IPS-NIHi7 (cell line): ENCODE measurements around the gene ATG5.

Experiments used
- DNase-seq: peaks from one replicate; pipeline ENCODE4 v3.0.0; 2012; ENCODE audit warnings: mixed read lengths; ENCODE audit errors: extremely low spot score

The ATG5 gene

DNA sequence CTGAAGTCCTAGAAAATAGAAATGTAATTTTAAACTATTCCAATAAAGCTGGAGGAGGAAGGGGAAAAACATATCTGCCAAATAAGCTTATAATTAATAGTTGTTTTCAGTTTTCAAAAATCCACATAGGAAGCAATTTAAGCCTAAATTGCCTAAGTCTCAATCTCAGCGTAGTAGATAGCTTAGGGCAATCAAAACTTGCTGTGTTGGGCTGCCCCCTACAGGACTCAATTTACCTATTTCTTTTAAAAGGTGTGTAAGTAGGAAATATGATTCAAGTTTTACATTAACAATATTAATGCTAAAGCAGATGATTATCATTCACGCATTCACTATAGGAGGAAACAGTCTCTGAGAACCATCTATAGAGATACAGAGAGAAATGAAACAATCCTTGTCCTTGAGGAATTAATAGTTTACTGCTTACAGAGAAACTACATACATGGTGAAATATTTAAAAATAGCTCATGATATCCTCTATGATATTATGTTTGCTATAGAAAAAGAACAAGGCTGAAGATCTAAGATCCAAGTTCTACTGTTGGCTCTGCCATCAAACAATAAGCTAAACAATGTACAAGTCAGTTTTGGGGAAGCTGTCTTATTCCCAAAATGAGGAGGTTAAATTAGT, 102.1 kb downstream of the ATG5 start:
- DNase-seq, result peak; percentile 31

DNA sequence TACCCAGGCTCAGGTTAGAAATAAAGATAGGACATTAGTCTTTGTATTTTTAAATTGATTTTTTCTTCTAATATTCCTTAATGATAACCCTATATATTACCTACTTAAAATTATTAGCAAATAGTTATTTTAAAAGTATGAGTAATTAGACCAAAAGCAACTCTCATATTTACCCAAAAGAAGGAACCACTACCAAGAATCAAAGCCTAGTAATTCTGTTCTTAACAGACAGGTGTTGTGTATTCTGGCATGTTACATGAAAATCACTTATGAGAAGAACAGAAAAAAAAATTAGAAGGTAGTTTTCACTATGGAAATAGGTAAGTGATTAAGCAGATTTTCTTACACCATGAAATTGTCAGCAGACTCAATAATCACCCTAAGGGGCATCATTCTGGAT, 105.1 kb downstream of the ATG5 start:
- DNase-seq, result no peak

DNA sequence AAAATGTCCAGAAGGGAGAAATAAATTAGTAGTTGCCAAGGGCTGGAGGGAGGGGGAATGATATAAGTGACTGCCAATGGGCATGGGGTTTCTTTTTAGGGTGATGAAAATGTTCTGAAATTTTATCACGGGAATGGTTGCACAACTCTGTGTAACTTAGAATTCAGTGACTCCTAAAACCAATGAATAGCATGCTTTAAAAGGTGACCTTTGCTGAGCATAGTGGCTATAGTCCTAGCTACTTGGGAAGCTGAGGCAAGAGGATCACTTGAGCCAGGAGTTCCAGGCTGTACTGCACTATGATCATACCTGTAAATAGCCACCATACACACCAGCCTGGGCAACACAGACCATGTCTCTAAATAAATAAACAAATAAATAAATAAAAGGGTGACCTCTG, 109.0 kb downstream of the ATG5 start:
- no peak for DNase-seq

DNA sequence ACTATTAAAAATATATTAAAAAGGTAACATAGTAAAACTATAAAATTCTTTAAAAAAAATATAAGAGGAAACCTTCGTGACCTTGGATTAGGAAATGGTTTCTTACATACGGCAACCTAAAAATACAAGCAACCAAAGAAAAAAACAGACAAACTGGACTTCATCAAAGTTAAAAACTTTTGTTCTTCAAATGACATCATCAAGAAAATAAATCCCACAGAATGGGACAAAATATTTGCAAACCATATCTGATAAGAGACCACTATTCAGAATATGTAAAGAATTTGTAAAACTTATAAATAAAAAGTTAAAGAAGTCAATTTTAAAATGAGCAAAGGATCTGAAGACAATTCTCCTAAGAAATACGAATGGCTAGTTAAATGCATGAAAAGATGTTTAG, 110.0 kb downstream of the ATG5 start:
- no peak for DNase-seq

DNA sequence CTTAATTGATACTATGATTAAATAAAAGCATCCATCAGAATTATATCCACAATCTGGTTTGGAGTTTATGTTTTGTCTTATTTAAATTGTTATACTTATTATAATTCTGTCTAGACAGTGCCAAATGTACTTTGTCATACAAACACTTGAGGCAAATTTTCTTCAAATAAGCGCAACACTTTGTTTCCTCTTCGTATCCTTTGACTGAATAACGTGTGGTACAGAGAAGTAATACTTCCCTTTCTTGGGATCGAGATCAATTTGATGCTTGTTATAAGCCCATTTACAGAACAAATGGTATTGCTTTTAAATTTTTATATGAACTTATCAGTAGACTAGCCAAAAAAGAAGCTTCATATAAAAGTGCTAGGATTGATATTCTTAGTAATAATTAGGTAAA, 111.0 kb downstream of the ATG5 start:
- DNase-seq, result no peak

DNA sequence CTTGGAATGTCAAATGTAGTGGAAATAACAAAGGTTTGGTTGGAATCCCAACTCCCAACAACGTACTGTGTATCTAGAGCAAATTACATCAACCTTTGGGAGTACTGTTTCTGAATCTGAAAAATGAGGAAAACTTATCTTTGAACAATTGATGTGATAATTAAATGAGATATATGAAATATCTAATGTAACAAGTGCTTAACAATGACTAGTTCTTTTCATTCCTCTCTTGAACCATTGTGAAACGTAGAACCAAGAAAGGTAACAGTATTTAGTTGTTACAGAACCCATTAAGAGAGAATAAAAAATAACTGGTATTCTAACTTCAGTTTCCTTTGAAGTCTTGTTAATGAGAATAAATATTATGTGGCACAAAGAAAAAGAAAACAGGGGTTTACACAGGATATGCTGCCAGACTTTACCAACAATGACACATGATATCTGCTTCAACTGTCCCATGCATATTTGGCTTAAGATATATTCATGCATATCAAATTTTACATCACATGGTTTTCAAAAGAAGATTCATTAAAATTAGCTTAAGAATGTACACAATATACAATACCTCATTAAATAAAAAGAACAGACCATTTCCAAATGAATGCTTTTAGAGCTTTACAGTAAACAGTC, 111.8 kb downstream of the ATG5 start:
- DNase-seq, result no peak

DNA sequence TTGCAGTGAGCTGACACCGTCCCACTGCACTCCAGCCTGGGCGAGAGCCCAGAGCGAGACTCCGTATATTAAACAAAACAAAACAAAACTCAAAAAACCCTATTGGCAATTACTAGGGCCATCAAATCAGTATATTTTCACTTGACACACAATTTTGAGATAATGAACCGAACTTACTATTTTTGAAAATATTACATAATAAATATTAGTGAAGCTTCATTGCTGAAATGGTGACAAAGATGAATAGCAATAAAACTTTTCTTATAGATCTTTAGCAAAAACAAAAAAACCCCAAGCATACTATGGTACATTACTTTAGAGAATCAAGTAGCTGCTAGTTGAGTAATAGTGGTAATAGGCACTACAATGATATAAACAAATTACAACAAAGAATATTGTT, 113.0 kb downstream of the ATG5 start:
- DNase-seq, result no peak

DNA sequence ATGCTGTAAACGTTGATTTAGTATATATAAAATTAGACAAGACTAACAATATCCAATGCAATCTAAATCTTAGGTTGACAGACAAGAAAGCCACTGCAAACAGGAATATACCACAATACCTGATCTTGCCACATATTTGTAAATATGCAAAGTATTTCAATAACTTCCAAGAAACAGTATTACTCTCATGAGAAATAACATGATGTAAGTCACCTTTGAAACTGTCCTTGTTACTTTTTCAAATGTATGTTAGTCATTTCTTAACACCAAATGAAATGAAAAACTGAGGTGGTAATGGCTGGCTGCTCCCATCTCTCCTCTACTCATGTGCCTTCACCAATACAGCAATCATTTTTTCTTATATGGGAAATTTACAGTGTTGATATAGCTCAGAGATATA, 118.7 kb downstream of the ATG5 start:
- no peak for DNase-seq

DNA sequence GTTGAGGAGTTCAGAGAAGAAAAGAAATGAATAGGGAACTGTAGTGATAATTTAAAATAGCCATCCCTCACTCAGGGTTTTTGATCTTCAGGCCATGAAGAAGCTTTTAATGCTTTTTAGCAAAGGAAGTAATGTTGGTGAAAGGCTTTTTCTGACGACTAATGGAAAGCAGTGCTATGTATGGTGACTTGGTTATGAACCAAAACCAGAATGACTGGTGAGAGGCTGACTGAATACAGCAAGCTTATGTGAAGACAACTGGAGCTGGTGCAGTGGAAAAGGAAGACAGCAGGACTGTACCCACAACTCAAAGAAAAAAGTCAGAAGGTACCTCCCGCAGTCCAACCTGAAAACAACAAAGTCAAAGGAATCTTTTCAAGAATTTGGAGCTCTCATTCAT, 120.6 kb downstream of the ATG5 start:
- no peak for DNase-seq

DNA sequence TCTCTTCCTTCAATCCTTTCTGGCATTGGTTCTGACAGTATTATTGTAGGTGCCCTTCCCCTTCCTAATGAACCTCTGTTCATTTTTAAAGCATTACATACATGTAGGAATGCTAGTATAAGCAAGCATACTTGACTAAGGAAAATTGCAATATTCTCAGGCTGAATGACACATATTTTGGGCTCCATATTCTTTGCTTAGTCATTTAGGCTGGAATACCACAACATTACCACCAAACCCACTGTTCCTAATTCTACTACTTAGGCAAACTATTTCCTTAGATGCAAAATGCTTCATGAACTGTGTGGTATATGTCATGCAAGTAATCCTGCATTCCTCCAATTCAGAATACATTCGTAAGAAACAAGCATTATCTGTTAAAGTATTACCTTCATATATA, 125.6 kb downstream of the ATG5 start:
- no peak for DNase-seq

DNA sequence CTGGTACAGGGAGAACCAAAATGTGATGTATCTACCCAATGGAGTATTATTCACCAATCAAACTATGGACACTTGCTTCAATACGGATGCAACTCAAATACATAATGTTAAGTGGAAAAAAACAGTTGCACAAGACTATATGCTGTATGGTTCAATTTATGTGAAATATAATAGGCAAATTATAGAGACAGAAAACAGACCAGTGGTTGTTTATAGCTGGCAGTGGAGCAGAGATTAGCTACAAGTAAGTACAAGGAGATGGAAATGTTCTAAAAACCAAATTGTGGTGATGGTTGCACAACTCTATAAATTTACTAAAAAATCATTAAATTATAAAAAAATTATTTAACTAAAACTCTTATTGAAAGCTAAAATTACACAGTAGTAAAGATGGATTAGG, 126.2 kb downstream of the ATG5 start:
- no peak for DNase-seq

DNA sequence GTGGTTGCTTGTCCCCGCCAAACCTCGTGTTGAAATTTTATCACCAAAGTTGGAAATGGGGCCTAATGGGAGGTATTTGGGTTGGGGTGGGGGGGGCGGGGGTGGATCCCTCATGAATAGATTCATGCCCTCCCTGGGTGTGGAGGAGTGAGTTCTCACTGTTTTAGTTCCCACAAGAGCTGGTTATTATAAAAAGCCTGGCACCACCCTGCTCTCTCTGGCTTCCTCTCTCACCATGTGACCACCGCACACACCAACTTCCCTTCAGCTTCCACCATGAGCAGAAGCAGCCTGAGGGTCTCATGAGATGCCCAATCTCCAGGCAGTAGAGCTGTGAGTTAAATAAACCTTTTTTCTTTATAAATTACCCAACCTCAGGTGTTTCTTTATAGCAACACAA, 128.1 kb downstream of the ATG5 start:
- DNase-seq, result no peak

DNA sequence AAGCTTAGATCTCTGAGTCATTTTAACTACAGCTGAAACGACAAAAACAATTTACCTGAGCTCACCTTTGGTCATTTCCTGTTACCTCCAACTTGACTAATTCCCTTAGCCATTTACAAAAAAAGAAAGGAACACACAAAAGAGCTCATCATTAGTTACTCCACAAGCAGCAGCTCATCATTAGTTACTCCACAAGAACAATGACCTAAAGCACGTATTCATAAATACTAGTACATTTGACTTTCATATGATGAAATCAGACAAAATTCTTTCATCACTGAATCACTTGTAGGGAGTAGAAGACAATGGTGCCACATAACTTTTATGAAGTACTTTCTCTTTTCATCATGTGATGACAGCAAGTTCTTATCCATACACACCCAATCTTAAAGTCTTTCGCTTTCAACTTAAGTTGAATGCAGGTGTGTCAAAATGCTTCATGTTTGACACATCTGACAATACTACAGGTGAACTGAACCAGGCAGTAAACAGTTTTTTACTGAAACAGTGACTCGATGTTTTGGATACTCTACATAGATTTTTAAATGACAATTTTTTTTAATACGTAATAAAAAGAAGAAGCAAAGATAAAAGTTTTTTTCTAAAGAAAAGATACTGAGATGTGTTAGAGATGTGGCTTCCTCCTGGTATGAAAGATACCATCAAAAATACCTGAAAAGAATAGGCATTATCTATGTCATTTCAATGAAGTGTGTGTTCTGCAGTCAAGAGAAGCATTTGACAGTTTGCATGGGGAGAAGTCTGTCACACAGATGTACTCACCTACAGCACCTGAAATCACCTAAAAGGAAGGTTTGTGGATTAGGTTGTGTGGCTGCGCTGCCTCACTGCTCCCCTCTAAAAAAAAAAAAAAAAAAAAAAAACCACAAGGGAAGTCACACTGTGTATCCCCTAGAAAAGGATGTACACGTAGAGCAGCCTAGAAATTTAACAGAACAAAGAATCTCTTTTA, 130.3 kb downstream of the ATG5 start:
- DNase-seq, result no peak

DNA sequence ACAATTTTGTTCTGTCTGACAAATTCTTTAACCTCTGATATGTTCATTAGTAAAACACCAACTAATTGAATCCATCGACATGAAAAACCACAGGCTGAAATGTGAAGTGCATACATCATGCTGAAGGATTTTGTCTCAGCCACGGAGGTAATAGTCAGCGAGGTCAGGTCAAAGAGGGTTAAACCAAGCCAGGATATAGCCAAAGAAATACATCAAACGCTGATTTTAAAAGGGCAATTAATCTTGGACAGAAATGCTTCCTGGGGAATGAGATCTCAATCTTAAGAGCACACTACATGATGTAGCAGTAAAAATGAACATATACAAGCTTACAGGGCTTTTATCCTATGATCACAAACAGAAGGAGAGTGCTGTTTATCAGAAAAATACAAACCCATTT, 132.7 kb downstream of the ATG5 start:
- no peak for DNase-seq

DNA sequence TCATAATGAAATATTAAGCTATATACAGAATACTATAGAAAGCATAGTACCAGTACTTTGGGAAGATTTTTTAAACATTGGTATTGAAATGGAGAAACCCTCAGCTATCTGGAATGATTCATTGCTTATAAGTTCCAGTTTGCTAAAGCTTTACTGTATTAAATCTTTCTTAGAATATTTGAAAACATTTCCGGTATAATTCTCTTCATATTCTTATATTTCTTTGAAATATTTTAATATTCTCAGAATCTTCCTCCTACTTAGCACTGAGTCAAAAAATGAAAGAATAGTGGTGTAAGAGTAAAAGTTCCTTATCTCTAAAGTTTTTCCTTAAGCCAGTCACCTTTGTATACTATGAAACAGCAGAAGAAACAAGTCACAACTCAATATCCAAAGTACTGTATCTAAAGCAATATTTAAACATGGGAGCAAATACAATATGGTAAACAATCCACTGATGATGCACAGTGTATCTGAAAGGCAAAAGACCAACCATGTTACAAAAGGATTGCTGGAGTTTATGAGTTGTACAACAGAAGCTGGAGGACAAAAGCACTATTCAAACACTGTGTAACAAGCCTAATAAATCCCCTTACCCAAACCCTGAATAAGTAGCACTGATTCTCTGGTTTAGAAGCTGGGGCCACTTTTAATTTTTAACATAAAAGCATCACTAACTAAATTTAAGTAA, 137.3 kb downstream of the ATG5 start:
- DNase-seq, result no peak

DNA sequence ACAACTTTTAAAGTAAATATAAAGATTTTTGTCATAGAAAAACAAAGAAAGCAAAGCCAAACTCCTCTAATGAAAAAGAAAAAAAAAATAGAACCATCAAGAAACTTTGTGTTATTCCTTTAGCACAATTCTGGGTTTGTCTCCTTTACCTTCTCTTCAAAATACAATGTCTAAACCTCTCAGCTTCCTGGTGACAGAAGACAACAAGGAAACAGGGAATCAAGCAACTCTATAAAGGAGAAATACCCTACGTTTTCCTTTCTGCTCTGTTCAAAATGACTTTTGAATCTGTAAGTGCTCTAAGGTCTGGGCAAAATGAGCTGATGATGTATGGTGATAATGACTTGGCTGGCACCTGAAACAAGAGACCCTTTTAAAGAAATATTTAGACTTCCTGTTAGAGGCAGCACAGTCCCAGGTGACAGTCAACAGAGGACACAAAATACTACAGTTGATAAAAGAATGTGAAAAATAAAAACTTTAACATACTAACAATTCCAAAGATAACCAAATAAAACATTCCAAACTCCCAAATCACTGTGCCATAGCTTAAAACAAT, 138.1 kb downstream of the ATG5 start:
- no peak for DNase-seq

DNA sequence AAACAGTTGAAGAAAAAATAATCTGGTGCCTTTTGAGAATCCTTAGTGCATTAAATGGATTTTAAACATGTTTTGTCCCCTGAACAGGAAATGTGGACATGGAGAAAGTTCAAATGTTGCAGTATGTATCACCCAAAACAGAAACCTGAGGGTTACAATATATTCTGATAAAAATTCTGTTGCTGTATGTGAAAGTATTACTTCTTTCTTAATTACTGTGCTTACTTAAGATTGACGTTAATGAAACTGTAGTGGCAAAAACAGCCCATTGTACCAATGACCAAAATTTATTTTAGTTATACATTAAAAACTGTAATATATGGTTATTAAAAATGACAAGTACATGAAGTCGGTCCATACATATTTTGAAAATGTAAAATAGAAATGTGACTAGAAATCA, 138.8 kb downstream of the ATG5 start:
- no peak for DNase-seq

DNA sequence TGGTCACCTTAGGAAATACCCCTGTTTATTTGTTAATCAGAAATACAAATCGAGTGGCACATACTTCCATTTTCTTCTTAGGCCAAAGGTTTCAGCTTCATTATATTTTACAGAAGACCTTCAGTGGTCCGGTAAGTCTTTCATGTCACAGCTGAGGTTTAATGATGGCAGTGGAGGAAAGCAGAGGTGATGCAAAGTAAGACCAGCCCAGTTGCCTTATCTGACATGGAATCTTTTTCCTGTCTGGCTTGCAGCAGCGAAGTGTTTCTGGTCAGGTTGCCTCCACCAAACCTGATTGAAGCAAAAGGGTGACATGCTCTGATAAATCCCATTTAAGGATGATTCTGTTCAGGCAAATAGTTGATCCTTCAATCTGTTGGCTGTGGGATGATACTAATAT, 139.4 kb downstream of the ATG5 start:
- no peak for DNase-seq

DNA sequence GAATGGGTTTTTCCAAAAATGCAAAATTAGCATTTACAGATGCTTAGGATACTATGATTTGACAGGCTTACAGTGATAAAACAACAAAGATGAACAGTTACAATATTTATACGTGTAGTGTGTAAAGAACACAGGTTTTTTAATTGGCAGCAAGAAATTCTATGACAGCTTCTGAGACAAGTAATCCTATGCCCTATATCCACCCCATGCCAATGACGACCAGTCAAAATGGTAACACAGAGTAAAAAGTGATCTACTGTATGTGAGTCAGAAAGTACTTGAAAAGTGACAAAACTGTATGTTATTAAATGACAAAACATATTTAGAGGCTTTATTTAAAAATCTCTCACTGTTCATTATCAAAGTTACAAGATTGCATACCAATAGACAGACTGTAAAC, 139.9 kb downstream of the ATG5 start:
- no peak for DNase-seq

DNA sequence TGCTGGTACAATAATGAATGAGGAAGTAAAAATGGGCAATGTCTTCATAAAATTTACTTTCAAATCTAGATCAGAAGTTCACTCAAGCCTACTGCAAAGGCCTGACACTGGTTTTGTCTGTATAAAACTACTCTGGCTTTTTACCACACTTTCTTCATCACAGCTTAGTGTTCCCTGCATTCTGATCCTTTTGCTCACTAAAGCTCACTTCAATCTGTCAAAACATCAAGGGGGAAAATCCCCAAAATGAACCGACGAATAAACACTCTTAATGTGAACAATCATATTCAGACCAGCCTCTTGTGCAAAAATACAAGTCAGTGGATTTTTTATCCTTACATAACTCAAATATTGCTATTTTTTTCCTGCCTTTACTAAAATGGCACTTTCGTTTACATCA, 140.9 kb downstream of the ATG5 start:
- DNase-seq, result no peak

DNA sequence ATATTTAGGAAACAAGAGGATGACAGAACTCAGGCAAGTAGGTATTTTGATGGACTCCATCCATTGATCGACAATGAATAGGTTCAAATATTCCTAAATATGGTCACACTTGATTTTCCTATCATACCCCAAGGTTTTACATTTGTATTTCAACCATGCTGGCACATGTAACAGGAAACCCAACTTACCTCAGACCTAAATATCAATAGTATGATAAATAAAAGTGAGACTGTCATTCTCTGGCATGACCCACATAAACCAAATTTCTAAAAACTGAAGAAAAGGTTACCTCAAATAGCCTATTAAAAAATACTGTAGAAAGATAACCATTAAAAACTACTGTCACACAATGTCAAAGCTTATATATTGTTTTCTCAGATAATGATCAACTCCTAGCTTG, 142.1 kb downstream of the ATG5 start:
- DNase-seq, result no peak

DNA sequence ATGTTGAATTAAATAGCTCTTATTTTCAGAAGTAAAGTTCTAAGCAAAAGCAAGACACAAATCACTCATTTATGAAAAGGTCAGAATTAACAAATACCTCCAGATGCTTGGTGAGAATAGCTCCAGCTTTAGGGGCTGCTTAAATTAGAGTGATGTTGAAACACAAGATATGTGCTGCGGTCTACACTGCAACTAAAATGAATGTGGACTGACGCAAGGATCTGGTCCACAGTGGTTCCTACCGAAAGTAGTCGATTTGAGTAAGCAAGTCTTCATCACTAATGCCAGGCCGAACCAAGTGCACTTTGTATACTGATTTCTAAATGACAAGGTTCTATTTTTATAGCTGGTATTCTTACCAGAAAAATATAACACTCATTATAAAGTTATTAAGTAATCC, 143.1 kb downstream of the ATG5 start:
- no peak for DNase-seq
